GM15510 (cell line): ENCODE data around the gene CHMP1B.

Source experiments
- POLR2A ChIP-seq: IDR thresholded peaks from 3 replicates; pipeline ENCODE4 v1.6.1; 2011; ENCODE audit warnings: borderline replicate concordance; ENCODE audit not compliant: insufficient read length; ENCODE audit errors: extremely low read depth

The CHMP1B gene

DNA sequence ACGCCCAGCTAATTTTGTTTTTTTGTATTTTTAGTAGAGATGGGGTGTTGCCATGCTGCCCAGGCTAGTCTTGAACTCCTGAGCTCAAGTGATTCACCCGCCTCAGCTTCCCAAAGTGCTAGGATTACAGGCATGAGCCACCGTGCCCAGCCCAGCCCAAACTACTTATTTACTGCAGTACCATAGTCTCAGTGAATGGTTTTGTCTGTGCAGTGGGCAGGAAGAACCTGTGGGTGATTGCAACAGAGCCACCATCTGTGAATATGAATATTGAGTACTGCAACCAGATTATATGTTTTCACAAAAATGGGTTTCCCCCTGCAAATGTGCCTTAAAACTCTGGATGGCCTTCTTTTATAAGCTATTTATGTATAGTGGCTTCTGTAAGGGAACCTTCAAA, 47.9 kb downstream of the CHMP1B start:
- no peak for TF ChIP-seq POLR2A

- no peak for TF ChIP-seq POLR2A
These were observed 50.7 kb downstream of the CHMP1B start for GRCh38 chr18:11901826-11902438.

GRCh38 chr18:11902522-11903292, 51.5 kb downstream of the CHMP1B start:
- TF ChIP-seq POLR2A, result no peak
